ENCODE results near the gene SDK1. TPM values are rescaled to one million over a fixed set of nuclear protein-coding genes. Genes with fewer than 3 reads are reported as not detected.

Gene SDK1
- total RNA-seq, 4 donors from 2014 or later = under 0.01 to 16.2 (median 7.2) TPM

DNA sequence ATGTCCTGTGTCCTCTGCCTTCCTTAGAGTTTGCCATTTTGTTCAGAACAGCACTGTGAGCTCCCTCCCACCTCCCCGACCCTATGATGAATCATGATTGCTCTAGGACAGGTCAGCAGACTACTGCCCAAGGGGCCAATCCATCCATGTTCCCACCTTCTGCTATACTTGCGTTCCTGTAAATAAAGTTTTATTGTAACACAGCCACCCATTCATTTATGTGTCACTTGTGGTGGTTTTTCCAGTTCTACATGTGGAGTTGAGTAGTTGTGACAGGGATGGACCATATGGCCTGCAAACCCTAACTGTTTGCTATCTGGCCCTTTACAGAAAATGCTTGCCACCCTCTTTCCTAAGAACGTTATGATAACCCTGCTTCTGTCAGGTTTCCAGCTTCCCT, 387.8 kb downstream of the SDK1 start:
- Histone ChIP-seq H3K4me1 (no peaks in the 10 kb centered on the region), H3K27me3 (no peaks in the 10 kb centered on the region), H3K9me3 (no peaks in the 10 kb centered on the region), H3K36me3 (no peaks in the 10 kb centered on the region), H3K27ac (no peak overlapping the region), H3K4me3 (no peak overlapping the region)
- no peak for TF ChIP-seq POLR2A (IDR thresholded peaks at IDR 0.05)
- TF ChIP-seq, protein P1, sequence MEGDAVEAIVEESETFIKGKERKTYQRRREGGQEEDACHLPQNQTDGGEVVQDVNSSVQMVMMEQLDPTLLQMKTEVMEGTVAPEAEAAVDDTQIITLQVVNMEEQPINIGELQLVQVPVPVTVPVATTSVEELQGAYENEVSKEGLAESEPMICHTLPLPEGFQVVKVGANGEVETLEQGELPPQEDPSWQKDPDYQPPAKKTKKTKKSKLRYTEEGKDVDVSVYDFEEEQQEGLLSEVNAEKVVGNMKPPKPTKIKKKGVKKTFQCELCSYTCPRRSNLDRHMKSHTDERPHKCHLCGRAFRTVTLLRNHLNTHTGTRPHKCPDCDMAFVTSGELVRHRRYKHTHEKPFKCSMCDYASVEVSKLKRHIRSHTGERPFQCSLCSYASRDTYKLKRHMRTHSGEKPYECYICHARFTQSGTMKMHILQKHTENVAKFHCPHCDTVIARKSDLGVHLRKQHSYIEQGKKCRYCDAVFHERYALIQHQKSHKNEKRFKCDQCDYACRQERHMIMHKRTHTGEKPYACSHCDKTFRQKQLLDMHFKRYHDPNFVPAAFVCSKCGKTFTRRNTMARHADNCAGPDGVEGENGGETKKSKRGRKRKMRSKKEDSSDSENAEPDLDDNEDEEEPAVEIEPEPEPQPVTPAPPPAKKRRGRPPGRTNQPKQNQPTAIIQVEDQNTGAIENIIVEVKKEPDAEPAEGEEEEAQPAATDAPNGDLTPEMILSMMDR (IDR thresholded peaks at IDR 0.05) = no peak
- DNase-seq = no peak
- intact Hi-C loops (cut with DNase I; ENCODE audit: low total_unique reads) = no loop called here

DNA sequence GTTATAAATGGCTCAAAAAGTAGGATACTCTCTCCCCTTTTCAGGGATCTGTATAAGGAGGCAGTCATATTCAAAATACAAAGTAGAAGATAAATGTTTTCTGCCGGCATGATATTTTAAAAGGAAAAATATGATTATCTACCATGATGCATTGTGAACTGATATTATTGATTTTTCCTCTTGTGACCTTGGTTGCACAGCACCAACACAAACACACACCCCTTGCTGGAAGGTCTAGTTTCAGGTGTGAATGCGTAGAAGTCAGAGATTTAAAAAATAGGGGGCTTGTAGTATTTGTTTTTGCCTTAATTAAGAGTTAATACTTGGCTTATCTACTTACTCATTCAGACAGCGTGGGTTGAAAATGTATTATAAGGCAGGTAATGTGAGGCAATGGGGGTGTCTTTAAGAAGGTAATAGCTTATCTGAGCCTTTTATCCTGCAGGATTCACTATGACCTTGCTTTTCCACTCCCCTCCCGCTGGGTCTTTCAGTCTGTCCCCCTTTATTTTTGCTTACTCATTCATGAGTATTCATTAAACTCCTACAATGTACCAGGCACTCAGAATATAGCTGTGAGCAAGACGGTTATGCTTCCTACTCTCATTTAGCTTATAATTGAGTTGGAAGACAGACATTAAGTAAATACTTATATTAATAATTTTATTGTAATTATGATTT, 390.6 kb downstream of the SDK1 start:
- no peak overlapping the region for H3K27ac ChIP-seq
- intact Hi-C loops (cut with DNase I; ENCODE audit: low total_unique reads) = no loop called here

DNA sequence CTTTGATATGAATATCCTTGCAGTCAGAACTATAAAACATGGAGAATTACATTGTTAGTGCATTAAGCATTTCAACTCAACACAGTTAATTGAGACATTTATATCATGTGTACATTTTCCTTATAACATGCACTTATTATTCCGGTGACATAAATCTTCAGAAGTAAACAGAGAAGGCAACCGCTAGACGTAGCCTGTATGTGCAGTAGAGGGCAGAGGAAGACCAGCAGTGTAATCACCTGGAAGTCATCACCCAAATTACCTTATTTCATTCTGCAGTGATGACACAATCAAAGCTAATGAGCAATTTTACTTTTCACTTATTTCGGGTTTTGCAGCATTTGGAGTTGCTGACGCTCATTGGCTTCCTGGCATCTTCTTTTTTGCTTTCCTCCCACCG, 394.6 kb downstream of the SDK1 start:
- no peaks in the 10 kb centered on the region for H3K9me3 ChIP-seq
- H3K27ac ChIP-seq = no peak overlapping the region
- no peaks in the 10 kb centered on the region for H3K4me1 ChIP-seq
- TF ChIP-seq, protein P1 (IDR thresholded peaks at IDR 0.05) = no peak
- TF ChIP-seq POLR2A (IDR thresholded peaks at IDR 0.05) = no peak
- no peak for DNase-seq
- no peaks in the 10 kb centered on the region for H3K27me3 ChIP-seq
- H3K36me3 ChIP-seq = no peaks in the 10 kb centered on the region
- no peak overlapping the region for H3K4me3 ChIP-seq
- intact Hi-C loops (cut with DNase I; ENCODE audit: low total_unique reads) = no loop called here

More for the DNA sequence above, 390.6 kb downstream of the SDK1 start:
- no peak for TF ChIP-seq POLR2A (IDR thresholded peaks at IDR 0.05)
- TF ChIP-seq, protein P1 (IDR thresholded peaks at IDR 0.05) = no peak
- no peaks in the 10 kb centered on the region for H3K36me3 ChIP-seq
- DNase-seq = no peak
- H3K4me3 ChIP-seq = no peak overlapping the region
- H3K27me3 ChIP-seq = no peaks in the 10 kb centered on the region
- H3K4me1 ChIP-seq = no peaks in the 10 kb centered on the region
- H3K9me3 ChIP-seq = no peaks in the 10 kb centered on the region

DNA sequence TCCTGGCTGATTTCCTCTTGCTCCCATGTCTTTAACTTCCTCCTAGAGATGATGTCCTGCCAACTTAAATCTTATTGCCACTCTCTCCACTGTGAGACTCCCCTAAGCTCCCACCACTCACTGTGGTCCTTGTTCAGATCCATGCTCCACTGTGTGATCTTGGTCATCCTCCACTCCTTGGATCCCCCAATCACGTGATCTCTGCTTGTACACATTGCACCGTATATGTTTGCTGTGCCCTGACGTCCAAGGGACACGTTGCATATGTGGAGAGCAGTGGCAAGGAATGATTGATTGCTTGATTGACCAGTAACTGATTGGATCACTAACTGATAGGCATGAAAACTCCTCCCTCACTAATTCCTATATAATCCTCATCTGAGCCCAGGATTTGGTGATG, 395.1 kb downstream of the SDK1 start:
- Histone ChIP-seq H3K36me3 (no peaks in the 10 kb centered on the region), H3K4me1 (no peaks in the 10 kb centered on the region), H3K9me3 (no peaks in the 10 kb centered on the region), H3K27ac (no peak overlapping the region), H3K4me3 (no peak overlapping the region), H3K27me3 (no peaks in the 10 kb centered on the region)
- intact Hi-C loops (cut with DNase I; ENCODE audit: low total_unique reads) = no loop called here
- no peak for TF ChIP-seq POLR2A (IDR thresholded peaks at IDR 0.05)
- TF ChIP-seq, protein P1 (IDR thresholded peaks at IDR 0.05) = no peak
- no peak for DNase-seq

DNA sequence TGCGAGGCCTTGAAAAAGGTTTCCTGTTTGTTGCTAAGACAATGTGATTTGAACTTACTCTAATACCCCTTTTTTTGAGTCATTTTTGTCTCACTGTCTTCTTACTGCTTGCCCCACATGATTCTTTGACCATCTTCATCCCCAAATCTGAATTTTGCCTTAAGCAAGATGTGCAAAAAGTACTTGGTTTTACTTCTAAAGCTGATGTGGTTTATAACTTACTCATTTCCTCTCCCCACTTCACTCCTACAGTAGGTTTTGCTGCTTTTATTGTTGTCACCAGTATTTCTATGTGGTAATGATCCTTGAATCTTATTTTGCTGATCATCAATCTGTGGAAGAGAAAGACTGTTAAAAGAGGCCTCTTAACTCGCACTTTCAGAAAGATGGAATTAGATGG, 396.4 kb downstream of the SDK1 start:
- intact Hi-C loops (cut with DNase I; ENCODE audit: low total_unique reads) = no loop called here
- no peak for DNase-seq
- H3K4me3 ChIP-seq = no peak overlapping the region
- no peak overlapping the region for H3K27ac ChIP-seq
- no peaks in the 10 kb centered on the region for H3K4me1 ChIP-seq
- H3K36me3 ChIP-seq = no peaks in the 10 kb centered on the region
- no peaks in the 10 kb centered on the region for H3K9me3 ChIP-seq
- TF ChIP-seq POLR2A (IDR thresholded peaks at IDR 0.05) = no peak
- TF ChIP-seq, protein P1 (IDR thresholded peaks at IDR 0.05) = no peak
- H3K27me3 ChIP-seq = no peaks in the 10 kb centered on the region

Data from uterus (tissue), 4 donors.